Neural progenitor cell (in vitro differentiated cells): Measurements from ENCODE around the gene SUN5. TPM values are rescaled to one million over a fixed set of nuclear protein-coding genes. Genes with fewer than 3 reads are reported as not detected.
A peak's percentile ranks its signal among the peaks of the same experiment; 100 is the strongest.

ENCODE experiments used
- DNase-seq: peaks from one replicate; pipeline ENCODE4 v3.0.0-alpha.2; 2016; ENCODE audit warnings: low spot score
- H2AFZ ChIP-seq: fragments of 200-600 bp; sonication (generic); replicated peaks from 2 replicates; pipeline ENCODE4 v1.6.1; 2016; ENCODE audit warnings: antibody characterized with exemption
- H3F3A ChIP-seq: fragments of 200-600 bp; sonication (generic); 2 replicates; pipeline ENCODE4 v1.6.1; 2016; ENCODE audit warnings: antibody characterized with exemption, low read depth
- H3K27ac ChIP-seq: fragments of 200-600 bp; sonication (generic); 2 replicates; pipeline ENCODE4 v1.5.1; 2016; ENCODE audit warnings: mild to moderate bottlenecking
- H3K27me3 ChIP-seq: fragments of 200-600 bp; sonication (generic); 2 replicates; pipeline ENCODE4 v1.6.1; 2016; ENCODE audit warnings: mild to moderate bottlenecking, moderate library complexity
- H3K36me3 ChIP-seq: fragments of 200-600 bp; sonication (generic); 2 replicates; pipeline ENCODE4 v1.5.1; 2016
- H3K4me1 ChIP-seq: fragments of 200-600 bp; sonication (generic); 2 replicates; pipeline ENCODE4 v1.6.1; 2016; ENCODE audit warnings: mixed run types
- H3K4me2 ChIP-seq: fragments of 200-600 bp; sonication (generic); 2 replicates; pipeline ENCODE4 v1.6.1; 2016
- H3K4me3 ChIP-seq: fragments of 200-600 bp; sonication (generic); 2 replicates; pipeline ENCODE4 v1.5.1; 2016
- H3K79me2 ChIP-seq: fragments of 200-600 bp; sonication (generic); 2 replicates; pipeline ENCODE4 v1.6.1; 2016; ENCODE audit warnings: low read depth
- H3K9ac ChIP-seq: fragments of 200-600 bp; sonication (generic); 2 replicates; pipeline ENCODE4 v1.6.1; 2016
- H3K9me3 ChIP-seq: fragments of 200-600 bp; sonication (generic); 2 replicates; pipeline ENCODE4 v1.5.1; 2016; ENCODE audit warnings: low read depth
- H4K20me1 ChIP-seq: fragments of 200-600 bp; sonication (generic); 2 replicates; pipeline ENCODE4 v1.6.1; 2016; ENCODE audit warnings: low read depth
- H3K27ac Mint-ChIP-seq: 3 replicates; pipeline ENCODE4 v1.8.0; 2021; ENCODE audit warnings: mixed read lengths
- H3K27me3 Mint-ChIP-seq: 2 replicates; pipeline ENCODE4 v1.8.0; 2022; ENCODE audit warnings: low read depth, mild to moderate bottlenecking, inconsistent platforms, moderate library complexity, mixed read lengths; ENCODE audit not compliant: insufficient read depth
- H3K36me3 Mint-ChIP-seq: 3 replicates; pipeline ENCODE4 v1.8.0; 2021; ENCODE audit warnings: mixed read lengths
- H3K4me1 Mint-ChIP-seq: 3 replicates; pipeline ENCODE4 v1.8.0; 2021; ENCODE audit warnings: mixed read lengths
- H3K4me3 Mint-ChIP-seq: 3 replicates; pipeline ENCODE4 v1.8.0; 2021; ENCODE audit warnings: mild to moderate bottlenecking, moderate library complexity, mixed read lengths
- H3K9me3 Mint-ChIP-seq: 3 replicates; pipeline ENCODE4 v1.8.0; 2020; ENCODE audit warnings: mixed read lengths
- EZH2 ChIP-seq: fragments of 200-600 bp; sonication (generic); IDR thresholded peaks from 2 replicates; pipeline ENCODE4 v1.6.1; 2017; ENCODE audit warnings: antibody characterized with exemption, mild to moderate bottlenecking, moderate library complexity
- EZH2phosphoT487 ChIP-seq: fragments of 200-600 bp; sonication (generic); IDR thresholded peaks from 2 replicates; pipeline ENCODE4 v1.6.1; 2017; ENCODE audit warnings: antibody characterized with exemption
- total RNA-seq: library from RNA; depleted of rRNA; stranded (reverse); fragments of >200 nt; gene quantifications from 2 replicates; pipeline ENCODE4 v1.2.3, GENCODE V29; 2015; ENCODE audit warnings: low replicate concordance
- TF ChIP-seq, protein P1 (sequence below): fragments of 200-600 bp; sonication (generic); IDR thresholded peaks from 2 replicates; pipeline ENCODE4 v1.5.1; 2017; ENCODE audit warnings: antibody characterized with exemption, mild to moderate bottlenecking

Gene SUN5
- total RNA-seq, 1 donor from 2014 or later: not detected

DNA sequence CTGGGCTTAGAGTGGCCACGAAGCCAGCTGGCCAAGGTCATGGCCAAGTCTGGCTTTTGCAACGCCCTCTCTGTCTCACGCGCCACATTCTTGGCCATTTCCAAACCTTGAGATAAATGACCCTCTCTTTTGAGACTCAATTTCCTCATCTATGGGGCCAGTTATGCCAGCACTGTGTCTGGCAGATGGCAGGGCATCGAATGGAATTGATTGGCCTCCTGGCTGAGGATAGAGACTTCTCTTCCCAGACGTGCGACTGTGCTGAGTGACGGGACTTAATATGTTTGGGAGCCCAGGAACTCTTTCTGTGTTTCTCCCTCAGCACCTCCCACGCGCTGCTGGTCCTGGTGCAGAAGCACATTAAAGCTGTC is 10.9 kb upstream of the SUN5 start:
- no peak overlapping the region for H3K4me2 ChIP-seq
- TF ChIP-seq EZH2phosphoT487: no peak
- TF ChIP-seq, protein P1, sequence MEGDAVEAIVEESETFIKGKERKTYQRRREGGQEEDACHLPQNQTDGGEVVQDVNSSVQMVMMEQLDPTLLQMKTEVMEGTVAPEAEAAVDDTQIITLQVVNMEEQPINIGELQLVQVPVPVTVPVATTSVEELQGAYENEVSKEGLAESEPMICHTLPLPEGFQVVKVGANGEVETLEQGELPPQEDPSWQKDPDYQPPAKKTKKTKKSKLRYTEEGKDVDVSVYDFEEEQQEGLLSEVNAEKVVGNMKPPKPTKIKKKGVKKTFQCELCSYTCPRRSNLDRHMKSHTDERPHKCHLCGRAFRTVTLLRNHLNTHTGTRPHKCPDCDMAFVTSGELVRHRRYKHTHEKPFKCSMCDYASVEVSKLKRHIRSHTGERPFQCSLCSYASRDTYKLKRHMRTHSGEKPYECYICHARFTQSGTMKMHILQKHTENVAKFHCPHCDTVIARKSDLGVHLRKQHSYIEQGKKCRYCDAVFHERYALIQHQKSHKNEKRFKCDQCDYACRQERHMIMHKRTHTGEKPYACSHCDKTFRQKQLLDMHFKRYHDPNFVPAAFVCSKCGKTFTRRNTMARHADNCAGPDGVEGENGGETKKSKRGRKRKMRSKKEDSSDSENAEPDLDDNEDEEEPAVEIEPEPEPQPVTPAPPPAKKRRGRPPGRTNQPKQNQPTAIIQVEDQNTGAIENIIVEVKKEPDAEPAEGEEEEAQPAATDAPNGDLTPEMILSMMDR: no peak
- no peak for TF ChIP-seq EZH2
- H4K20me1 ChIP-seq: no peaks in the 10 kb centered on the region
- H3K9ac ChIP-seq: no peak overlapping the region
- Mint-ChIP-seq H3K9me3 (no peaks in the 10 kb centered on the region), H3K4me3 (no peak overlapping the region), H3K4me1 (peaks cover 21% of the 10 kb centered on the region), H3K27ac (no peak overlapping the region), H3K36me3 (no peaks in the 10 kb centered on the region), H3K27me3 (peaks cover 22% of the 10 kb centered on the region)
- no peaks in the 10 kb centered on the region for H3K9me3 ChIP-seq
- no peak overlapping the region for H3K4me3 ChIP-seq
- H3K79me2 ChIP-seq: no peaks in the 10 kb centered on the region
- no peaks in the 10 kb centered on the region for H3F3A ChIP-seq
- no peak overlapping the region for H2AFZ ChIP-seq
- no peaks in the 10 kb centered on the region for H3K4me1 ChIP-seq
- H3K27me3 ChIP-seq: no peaks in the 10 kb centered on the region
- H3K36me3 ChIP-seq: no peaks in the 10 kb centered on the region
- no peak for DNase-seq
- H3K27ac ChIP-seq: no peak overlapping the region

DNA sequence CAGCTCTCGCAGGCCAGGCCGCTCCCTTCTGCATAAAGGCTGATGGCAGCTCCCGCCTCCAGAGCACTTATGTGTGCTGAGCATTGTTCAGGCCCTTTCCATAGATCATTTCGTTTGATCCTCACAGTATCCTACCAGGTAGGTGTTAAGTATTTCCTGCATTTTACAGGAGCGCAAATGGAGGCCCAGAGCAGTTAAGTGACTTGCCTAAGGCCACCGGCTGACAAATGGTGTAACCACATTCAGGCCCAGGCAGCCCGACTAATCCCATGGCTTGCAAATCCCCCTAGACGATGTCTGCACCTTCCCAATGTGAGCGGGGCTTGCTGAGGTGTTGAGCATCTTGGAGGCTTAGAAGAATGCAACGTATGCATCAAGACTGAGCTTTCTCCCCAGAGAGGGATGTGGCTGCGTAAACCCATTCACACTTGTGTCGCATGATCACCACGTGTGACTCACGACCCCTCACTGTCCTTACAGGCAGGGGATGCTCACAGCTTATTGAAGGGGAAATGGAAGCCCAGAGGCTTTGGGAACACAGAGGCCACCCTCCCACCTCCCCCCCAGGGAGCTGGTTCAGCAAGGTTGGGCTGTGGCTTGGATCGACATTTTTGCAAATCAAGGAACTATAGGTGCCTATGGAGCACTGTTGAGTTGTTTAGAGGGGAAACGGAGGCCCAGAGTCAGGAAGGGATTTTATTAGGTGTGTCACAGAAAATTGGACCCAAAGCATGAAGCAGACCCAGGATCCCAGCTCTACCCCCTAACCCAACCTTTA is 10.3 kb upstream of the SUN5 start:
- H3K27me3 ChIP-seq: no peaks in the 10 kb centered on the region
- Mint-ChIP-seq H3K4me1 (peaks cover 27% of the 10 kb centered on the region), H3K4me3 (no peak overlapping the region), H3K9me3 (no peaks in the 10 kb centered on the region), H3K36me3 (no peaks in the 10 kb centered on the region), H3K27me3 (peaks cover 20% of the 10 kb centered on the region), H3K27ac (no peak overlapping the region)
- no peaks in the 10 kb centered on the region for H3F3A ChIP-seq
- no peak overlapping the region for H2AFZ ChIP-seq
- H3K79me2 ChIP-seq: no peaks in the 10 kb centered on the region
- H4K20me1 ChIP-seq: no peaks in the 10 kb centered on the region
- DNase-seq: peak; percentile 10
- no peaks in the 10 kb centered on the region for H3K36me3 ChIP-seq
- TF ChIP-seq, protein P1: no peak
- TF ChIP-seq EZH2 (no peak), EZH2phosphoT487 (no peak)
- H3K9me3 ChIP-seq: no peaks in the 10 kb centered on the region
- no peak overlapping the region for H3K4me3 ChIP-seq
- no peak overlapping the region for H3K27ac ChIP-seq
- no peak overlapping the region for H3K9ac ChIP-seq
- H3K4me1 ChIP-seq: no peaks in the 10 kb centered on the region
- H3K4me2 ChIP-seq: no peak overlapping the region

DNA sequence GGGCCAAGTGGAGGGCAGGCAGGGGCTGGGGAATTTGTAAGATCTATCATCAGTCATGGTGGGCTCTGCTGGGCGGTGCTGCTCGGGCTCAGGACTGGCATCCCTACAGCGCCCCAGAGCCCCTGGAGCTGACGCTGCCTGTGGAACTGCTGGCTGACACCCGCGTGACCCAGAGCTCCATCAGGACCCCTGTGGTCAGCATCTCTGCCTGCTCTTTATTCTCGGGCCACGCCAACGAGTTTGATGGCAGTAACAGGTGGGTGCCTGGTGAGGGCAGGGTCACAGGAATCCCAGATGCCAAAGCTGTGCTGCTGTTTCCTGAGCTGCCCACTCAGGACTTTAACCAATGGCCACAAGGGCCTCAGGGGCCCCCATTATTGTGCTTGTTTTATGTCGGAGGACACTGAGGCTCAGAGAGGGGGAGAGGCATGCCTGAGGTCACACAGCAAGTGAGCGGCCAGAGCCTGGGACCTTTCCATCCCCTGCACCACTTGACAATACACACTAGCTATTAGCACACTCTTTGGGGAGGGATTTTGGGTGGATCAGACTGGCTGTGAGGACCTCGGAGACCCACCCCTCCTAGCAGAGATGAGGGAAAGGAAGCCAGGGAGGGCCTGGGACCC is 9.6 kb upstream of the SUN5 start:
- H3K4me1 Mint-ChIP-seq: peaks cover 34% of the 10 kb centered on the region
- H3K4me3 ChIP-seq: no peak overlapping the region
- H3K79me2 ChIP-seq: no peaks in the 10 kb centered on the region
- H3K27me3 ChIP-seq: no peaks in the 10 kb centered on the region
- no peaks in the 10 kb centered on the region for H3K4me1 ChIP-seq
- H3K27me3 Mint-ChIP-seq: peaks cover 19% of the 10 kb centered on the region
- no peaks in the 10 kb centered on the region for H3K36me3 ChIP-seq
- H3K9me3 Mint-ChIP-seq: no peaks in the 10 kb centered on the region
- H3K27ac Mint-ChIP-seq: no peak overlapping the region
- no peaks in the 10 kb centered on the region for H3F3A ChIP-seq
- no peak overlapping the region for H3K9ac ChIP-seq
- H3K9me3 ChIP-seq: no peaks in the 10 kb centered on the region
- no peak overlapping the region for H3K27ac ChIP-seq
- H3K36me3 Mint-ChIP-seq: no peaks in the 10 kb centered on the region
- no peak for DNase-seq
- TF ChIP-seq EZH2 (no peak), EZH2phosphoT487 (no peak)
- TF ChIP-seq, protein P1: no peak
- no peak overlapping the region for H2AFZ ChIP-seq
- no peaks in the 10 kb centered on the region for H4K20me1 ChIP-seq
- H3K4me2 ChIP-seq: no peak overlapping the region
- no peak overlapping the region for H3K4me3 Mint-ChIP-seq
